Epithelial cell of proximal tubule (primary cell): ENCODE measurements around the gene SMTNL2. TPM values are rescaled to one million over a fixed set of nuclear protein-coding genes. Genes with fewer than 3 reads are reported as not detected.
"Not testable (repeated sequence)": the region's sequence is repeated elsewhere in the genome, so short reads cannot be mapped to it uniquely, and the experiment has no call there.

Experiments
- DNase-seq: peaks from one replicate; pipeline ENCODE4 v3.0.0-alpha.2; 2011; ENCODE audit warnings: low read depth
- H3K4me3 ChIP-seq: 2 replicates; pipeline ENCODE4 v1.5.1; 2011; ENCODE audit warnings: low read depth, mild to moderate bottlenecking, low read length
- total RNA-seq: library from RNA; depleted of rRNA; stranded (reverse); fragments of >200 nt; gene quantifications from 2 replicates; pipeline ENCODE4 v1.2.3, GENCODE V29; 2015
- TF ChIP-seq, protein P1 (sequence below): conservative IDR thresholded peaks from 2 replicates; pipeline ENCODE4 v1.5.1; 2012; ENCODE audit warnings: low read depth, mild to moderate bottlenecking, low read length

Gene SMTNL2
- total RNA-seq, 1 donor from 2014 or later: 1.3 TPM

DNA sequence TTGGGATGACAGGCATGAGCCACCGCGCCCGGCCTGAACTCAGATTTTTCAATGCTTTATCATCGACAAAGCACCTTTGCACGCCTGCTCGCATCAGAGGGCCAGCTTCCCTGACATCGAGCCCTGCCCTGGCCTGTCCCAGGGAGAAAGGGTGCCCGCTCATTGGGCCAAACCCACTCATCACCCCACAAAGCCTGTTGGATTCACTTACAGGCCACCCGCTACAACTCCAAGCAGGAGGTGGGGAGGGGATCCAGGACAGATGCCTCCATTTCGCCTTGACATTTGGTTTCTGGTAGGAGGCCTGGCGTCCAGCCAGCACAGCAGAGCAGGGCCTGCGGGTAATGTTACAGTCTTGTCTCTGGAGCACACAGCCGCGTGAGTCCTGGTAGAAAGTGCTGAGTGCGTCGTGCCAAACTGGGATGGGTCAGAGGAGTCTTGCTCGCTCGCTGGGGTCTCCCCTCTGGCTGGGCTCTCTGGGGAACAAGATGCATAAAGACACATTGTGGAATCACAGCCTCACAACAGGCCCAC, 19.8 kb downstream of the SMTNL2 start:
- no peak overlapping the region for H3K4me3 ChIP-seq
- DNase-seq: no peak
- TF ChIP-seq, protein P1, sequence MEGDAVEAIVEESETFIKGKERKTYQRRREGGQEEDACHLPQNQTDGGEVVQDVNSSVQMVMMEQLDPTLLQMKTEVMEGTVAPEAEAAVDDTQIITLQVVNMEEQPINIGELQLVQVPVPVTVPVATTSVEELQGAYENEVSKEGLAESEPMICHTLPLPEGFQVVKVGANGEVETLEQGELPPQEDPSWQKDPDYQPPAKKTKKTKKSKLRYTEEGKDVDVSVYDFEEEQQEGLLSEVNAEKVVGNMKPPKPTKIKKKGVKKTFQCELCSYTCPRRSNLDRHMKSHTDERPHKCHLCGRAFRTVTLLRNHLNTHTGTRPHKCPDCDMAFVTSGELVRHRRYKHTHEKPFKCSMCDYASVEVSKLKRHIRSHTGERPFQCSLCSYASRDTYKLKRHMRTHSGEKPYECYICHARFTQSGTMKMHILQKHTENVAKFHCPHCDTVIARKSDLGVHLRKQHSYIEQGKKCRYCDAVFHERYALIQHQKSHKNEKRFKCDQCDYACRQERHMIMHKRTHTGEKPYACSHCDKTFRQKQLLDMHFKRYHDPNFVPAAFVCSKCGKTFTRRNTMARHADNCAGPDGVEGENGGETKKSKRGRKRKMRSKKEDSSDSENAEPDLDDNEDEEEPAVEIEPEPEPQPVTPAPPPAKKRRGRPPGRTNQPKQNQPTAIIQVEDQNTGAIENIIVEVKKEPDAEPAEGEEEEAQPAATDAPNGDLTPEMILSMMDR: no peak

DNA sequence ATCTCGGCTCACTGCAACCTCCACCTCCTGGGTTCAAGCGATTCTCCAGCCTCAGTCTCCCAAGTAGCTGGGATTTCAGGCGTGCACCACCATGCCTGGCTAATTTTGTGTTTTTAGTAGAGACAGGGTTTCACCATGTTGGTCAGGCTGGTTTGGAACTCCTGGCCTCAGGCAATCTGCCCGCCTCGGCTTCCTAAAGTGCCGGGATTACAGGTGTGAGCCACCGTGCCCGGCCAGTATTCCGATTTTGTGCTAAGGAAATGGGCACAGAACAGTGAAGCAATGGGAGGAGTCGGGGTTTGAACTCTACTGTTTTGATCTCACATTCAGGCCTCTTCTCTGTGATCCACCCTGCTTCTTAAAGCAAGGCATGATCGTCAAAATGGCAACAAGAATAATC, 20.4 kb downstream of the SMTNL2 start:
- not testable (repeated sequence) for DNase-seq, H3K4me3 ChIP-seq

DNA sequence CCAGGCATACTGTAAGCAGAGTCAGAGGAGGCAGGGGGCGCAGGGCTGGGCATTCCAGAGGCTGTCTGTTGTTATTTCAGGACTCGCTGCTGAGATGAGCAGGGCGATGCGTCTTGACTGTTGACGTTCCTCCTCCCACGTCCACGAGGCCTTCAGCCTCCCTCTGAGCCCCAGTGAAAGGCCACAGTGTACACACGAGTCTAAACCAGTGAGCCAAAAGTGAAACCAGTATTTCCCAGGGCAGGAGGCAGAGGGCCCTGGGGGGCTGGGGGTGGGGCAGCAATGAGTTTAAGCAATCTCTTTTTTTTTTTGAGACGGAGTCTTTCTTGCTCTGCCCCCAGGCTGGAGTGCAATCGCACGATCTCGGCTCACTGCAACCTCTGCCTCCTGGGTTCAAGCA, 21.5 kb downstream of the SMTNL2 start:
- TF ChIP-seq, protein P1: no peak
- H3K4me3 ChIP-seq: no peak overlapping the region
- DNase-seq: no peak

DNA sequence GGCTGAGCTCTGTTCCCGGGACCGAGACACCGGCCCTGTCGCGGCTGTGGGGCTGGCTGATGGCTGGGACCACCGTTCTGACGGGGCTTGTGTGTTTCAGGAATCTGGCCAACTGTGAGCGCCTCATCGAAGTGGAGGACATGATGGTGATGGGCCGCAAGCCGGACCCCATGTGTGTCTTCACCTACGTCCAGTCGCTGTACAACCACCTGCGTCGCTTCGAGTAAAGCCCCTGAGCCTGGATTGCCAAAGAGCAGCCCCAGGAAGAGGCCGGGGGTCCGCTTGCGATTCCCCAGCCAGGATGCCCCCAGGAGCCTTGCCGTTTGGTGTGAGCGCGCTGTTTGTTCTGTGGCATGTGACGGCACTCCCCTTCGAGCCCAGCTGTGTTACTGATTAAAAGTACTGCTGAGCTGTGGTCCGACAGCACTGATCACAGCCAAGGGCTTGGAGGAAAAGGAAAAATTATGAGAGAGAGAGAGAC, 23.0 kb downstream of the SMTNL2 start:
- H3K4me3 ChIP-seq: no peak overlapping the region
- peak; percentile 32 for DNase-seq
- TF ChIP-seq, protein P1: no peak

DNA sequence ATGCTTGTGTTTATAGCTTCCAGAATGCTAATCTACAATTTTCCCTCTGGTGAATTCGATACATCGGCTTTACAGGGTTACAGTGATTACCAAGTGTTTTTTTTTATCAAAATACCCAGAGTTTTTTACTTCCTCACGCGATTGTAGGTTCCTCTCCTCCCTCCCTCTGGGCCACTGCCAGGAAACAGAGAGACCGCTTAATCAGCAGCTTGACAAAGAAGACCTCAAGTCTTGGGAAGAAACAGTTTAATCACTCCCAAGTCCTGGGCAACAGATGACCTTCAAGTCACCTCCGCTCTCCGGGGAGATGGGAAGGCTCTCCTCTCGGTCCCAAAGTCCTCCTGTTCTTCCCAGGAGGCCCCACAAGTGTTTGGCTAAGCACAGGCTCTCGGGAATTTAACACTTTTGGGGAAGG, 23.5 kb downstream of the SMTNL2 start:
- TF ChIP-seq, protein P1: no peak
- peak; percentile 46 for DNase-seq
- no peak overlapping the region for H3K4me3 ChIP-seq

DNA sequence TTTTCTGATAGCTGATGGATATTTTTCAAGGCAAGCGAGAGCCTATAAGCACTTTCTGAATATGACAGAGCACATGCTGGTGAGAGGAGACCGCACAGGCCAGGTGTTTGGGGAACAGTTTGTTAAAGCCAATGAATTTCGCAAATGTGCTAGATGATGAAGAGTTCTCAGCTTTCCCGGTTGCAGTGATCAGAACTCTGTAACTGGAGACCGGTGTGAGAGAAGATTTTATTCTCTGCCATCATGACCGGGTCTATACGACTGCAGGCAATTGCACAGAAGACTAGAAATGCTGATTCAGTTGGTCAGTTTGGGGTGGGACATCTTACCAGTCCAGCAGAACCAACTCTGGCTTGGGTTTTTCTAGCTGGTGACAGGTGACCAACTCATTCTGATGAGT, 25.4 kb downstream of the SMTNL2 start:
- no peak overlapping the region for H3K4me3 ChIP-seq
- DNase-seq: no peak
- TF ChIP-seq, protein P1: no peak

DNA sequence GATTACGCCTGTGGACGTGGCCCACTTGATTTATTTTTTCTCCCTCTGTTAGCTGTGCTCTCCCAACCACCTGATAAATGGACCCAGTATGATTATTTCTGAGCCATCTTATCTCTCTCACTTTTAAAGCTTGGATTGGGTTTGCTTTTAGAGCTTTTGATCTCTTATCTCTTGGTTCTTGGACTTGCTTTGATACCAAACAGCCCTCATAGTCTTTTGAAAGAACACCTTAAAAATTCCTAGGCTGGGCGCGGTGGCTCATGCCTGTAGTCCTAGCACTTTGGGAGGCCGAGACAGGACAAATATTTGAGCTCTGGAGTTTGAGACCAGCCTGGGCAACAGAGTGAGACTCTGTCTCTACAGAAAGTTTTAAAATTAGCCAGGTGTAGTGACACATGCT, 25.8 kb downstream of the SMTNL2 start:
- H3K4me3 ChIP-seq: no peak overlapping the region
- DNase-seq: no peak
- TF ChIP-seq, protein P1: no peak
